OCI-LY1 (cell line): ENCODE results near the gene PRKCB.

Experiments
- H2AFZ ChIP-seq: fragments of 200-600 bp; sonication (generic), shearing (Covaris generic); 2 replicates; pipeline ENCODE4 v1.6.0; 2014; ENCODE audit warnings: antibody characterized with exemption, mild to moderate bottlenecking, low read length
- H3F3A ChIP-seq: fragments of 200-600 bp; sonication (generic), shearing (Covaris generic); 2 replicates; pipeline ENCODE4 v1.6.0; 2014; ENCODE audit warnings: mild to moderate bottlenecking, antibody characterized with exemption, low read length, moderate library complexity; ENCODE audit not compliant: insufficient read depth
- H3K27ac ChIP-seq: fragments of 200-600 bp; sonication (generic); 2 replicates; pipeline ENCODE4 v1.5.1; 2014; ENCODE audit warnings: low read length, mixed run types, mild to moderate bottlenecking, low read depth; ENCODE audit not compliant: poor library complexity, severe bottlenecking
- H3K27me3 ChIP-seq: fragments of 200-600 bp; sonication (generic); 2 replicates; pipeline ENCODE4 v1.6.0; 2014; ENCODE audit warnings: antibody characterized with exemption, mild to moderate bottlenecking, low read length, moderate library complexity; ENCODE audit not compliant: insufficient read depth
- H3K36me3 ChIP-seq: fragments of 200-600 bp; sonication (generic); 2 replicates; pipeline ENCODE4 v1.6.1; 2014; ENCODE audit warnings: mild to moderate bottlenecking, antibody characterized with exemption, low read length, moderate library complexity, mixed read lengths; ENCODE audit not compliant: insufficient read depth
- H3K4me1 ChIP-seq: fragments of 200-600 bp; sonication (generic); 2 replicates; pipeline ENCODE4 v1.5.1; 2014; ENCODE audit warnings: mild to moderate bottlenecking, low read length, moderate library complexity; ENCODE audit not compliant: insufficient read depth, severe bottlenecking
- H3K4me2 ChIP-seq: fragments of 200-600 bp; sonication (generic), shearing (Covaris generic); 2 replicates; pipeline ENCODE4 v1.6.1; 2014; ENCODE audit warnings: low read length
- H3K4me3 ChIP-seq: fragments of 200-600 bp; sonication (generic); 2 replicates; pipeline ENCODE4 v1.5.1; 2014; ENCODE audit warnings: low read length, low read depth, mild to moderate bottlenecking, mixed read lengths; ENCODE audit not compliant: poor library complexity, severe bottlenecking
- H3K79me2 ChIP-seq: fragments of 200-600 bp; shearing (Covaris generic); 2 replicates; pipeline ENCODE4 v1.6.1; 2016; ENCODE audit warnings: mixed run types, low read length, mixed read lengths; ENCODE audit not compliant: insufficient read depth
- H3K9ac ChIP-seq: fragments of 200-600 bp; sonication (generic), shearing (Covaris generic); 2 replicates; pipeline ENCODE4 v1.6.1; 2014; ENCODE audit warnings: mild to moderate bottlenecking, low read length, mixed read lengths
- H3K9me2 ChIP-seq: fragments of 200-600 bp; sonication (generic), shearing (Covaris generic); 2 replicates; pipeline ENCODE4 v1.6.1; 2014; ENCODE audit warnings: low read depth, mild to moderate bottlenecking, low read length, mixed read lengths
- H3K9me3 ChIP-seq: fragments of 200-600 bp; shearing (Covaris generic); 2 replicates; pipeline ENCODE4 v1.6.1; 2014; ENCODE audit warnings: low read length, mixed read lengths
- H4K20me1 ChIP-seq: fragments of 200-600 bp; sonication (generic), shearing (Covaris generic); 2 replicates; pipeline ENCODE4 v1.6.0; 2016; ENCODE audit warnings: mild to moderate bottlenecking, low read length; ENCODE audit not compliant: insufficient read depth
- EZH2 ChIP-seq: fragments of 200-600 bp; sonication (generic), shearing (Covaris generic); IDR thresholded peaks from 2 replicates; pipeline ENCODE4 v1.8.0; 2017; ENCODE audit warnings: borderline replicate concordance, mixed run types, mild to moderate bottlenecking, antibody characterized with exemption, low read length, moderate library complexity, mixed read lengths
- TF ChIP-seq, protein P1 (sequence below): fragments of 200-600 bp; sonication (generic), shearing (Covaris generic); IDR thresholded peaks from 2 replicates; pipeline ENCODE4 v1.5.1; 2017; ENCODE audit warnings: mild to moderate bottlenecking, antibody characterized with exemption, low read length, moderate library complexity, mixed read lengths

Gene PRKCB

DNA sequence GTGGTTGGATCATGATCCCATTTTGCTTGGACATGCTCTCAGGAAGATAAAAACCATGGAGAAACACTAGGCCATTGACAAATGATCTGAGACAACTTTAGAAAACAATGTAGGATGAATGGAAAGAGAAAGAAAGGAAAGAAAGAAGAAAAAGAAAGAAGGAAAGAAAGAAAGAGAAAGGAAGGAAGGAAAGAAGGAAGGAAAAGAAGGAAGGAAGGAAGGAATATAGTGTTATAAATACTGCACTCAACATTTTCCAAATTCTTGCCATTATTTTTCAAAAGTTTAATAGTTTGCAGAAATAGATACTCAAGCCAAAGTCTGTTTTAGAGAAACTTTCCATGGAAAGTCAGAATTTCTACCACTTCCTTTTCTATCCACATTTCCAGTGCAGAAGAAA is 381.2 kb downstream of the PRKCB start:
- H3K4me1 ChIP-seq, result no peaks in the 10 kb centered on the region
- no peaks in the 10 kb centered on the region for H3K9me3 ChIP-seq
- no peak overlapping the region for H3K27ac ChIP-seq
- no peak overlapping the region for H3K4me3 ChIP-seq
- H4K20me1 ChIP-seq, result no peaks in the 10 kb centered on the region
- H3K27me3 ChIP-seq, result no peaks in the 10 kb centered on the region
- no peaks in the 10 kb centered on the region for H3F3A ChIP-seq
- H3K9ac ChIP-seq, result no peak overlapping the region
- H2AFZ ChIP-seq, result no peak overlapping the region
- no peak overlapping the region for H3K4me2 ChIP-seq
- H3K79me2 ChIP-seq, result no peaks in the 10 kb centered on the region
- no peak for TF ChIP-seq EZH2
- TF ChIP-seq, protein P1, sequence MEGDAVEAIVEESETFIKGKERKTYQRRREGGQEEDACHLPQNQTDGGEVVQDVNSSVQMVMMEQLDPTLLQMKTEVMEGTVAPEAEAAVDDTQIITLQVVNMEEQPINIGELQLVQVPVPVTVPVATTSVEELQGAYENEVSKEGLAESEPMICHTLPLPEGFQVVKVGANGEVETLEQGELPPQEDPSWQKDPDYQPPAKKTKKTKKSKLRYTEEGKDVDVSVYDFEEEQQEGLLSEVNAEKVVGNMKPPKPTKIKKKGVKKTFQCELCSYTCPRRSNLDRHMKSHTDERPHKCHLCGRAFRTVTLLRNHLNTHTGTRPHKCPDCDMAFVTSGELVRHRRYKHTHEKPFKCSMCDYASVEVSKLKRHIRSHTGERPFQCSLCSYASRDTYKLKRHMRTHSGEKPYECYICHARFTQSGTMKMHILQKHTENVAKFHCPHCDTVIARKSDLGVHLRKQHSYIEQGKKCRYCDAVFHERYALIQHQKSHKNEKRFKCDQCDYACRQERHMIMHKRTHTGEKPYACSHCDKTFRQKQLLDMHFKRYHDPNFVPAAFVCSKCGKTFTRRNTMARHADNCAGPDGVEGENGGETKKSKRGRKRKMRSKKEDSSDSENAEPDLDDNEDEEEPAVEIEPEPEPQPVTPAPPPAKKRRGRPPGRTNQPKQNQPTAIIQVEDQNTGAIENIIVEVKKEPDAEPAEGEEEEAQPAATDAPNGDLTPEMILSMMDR, result no peak
- H3K9me2 ChIP-seq, result no peaks in the 10 kb centered on the region
- no peaks in the 10 kb centered on the region for H3K36me3 ChIP-seq

DNA sequence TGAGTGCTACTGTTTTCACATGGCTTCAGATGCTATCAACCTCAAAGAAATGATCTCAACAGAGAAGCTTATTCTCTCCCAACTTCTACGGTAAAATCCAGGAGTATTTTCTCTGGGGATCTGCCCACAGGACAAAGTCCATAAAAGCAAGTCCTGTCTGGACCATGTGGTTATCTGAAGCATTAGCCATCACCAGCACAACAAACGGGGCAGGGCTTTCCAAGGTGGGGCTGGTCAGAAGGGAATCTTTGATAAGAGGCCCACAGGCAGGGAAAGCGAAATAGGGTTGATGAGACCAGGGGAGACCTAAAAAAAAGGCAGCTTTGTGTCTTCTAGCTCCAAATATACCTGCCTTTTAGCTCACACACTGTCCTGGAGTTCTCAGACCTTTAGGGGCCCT is 381.7 kb downstream of the PRKCB start:
- Histone ChIP-seq H3K9me3 (no peaks in the 10 kb centered on the region), H3F3A (no peaks in the 10 kb centered on the region), H3K27ac (no peak overlapping the region), H3K4me3 (no peak overlapping the region), H2AFZ (no peak overlapping the region), H3K27me3 (no peaks in the 10 kb centered on the region), H3K4me2 (no peak overlapping the region), H3K36me3 (no peaks in the 10 kb centered on the region), H3K9me2 (no peaks in the 10 kb centered on the region), H3K9ac (no peak overlapping the region), H3K79me2 (no peaks in the 10 kb centered on the region), H4K20me1 (no peaks in the 10 kb centered on the region), H3K4me1 (no peaks in the 10 kb centered on the region)
- TF ChIP-seq EZH2, result no peak
- TF ChIP-seq, protein P1, result no peak

DNA sequence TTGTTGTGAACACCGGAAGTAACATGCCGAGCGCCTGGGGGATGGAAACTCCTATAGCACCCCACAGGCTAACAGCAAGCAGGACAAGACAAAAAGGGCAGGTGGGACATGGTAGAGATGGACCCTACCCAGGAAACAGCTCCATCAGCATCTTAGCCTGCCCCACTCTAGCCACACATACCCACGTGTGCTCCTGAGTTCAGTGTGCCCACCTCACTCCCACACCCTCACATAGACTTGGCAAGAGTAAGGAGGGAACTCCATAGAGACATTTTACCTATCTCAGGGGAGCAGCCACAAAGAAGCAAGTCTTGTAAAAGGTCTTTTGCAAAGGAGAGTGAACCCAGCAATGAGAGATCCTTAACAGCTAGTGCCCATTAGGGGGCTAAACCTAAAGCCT is 382.5 kb downstream of the PRKCB start:
- no peak for TF ChIP-seq EZH2
- TF ChIP-seq, protein P1, result no peak
- no peak overlapping the region for H3K4me3 ChIP-seq
- H3K9me2 ChIP-seq, result no peaks in the 10 kb centered on the region
- no peaks in the 10 kb centered on the region for H3K4me1 ChIP-seq
- H4K20me1 ChIP-seq, result no peaks in the 10 kb centered on the region
- no peaks in the 10 kb centered on the region for H3K36me3 ChIP-seq
- no peak overlapping the region for H3K27ac ChIP-seq
- no peak overlapping the region for H2AFZ ChIP-seq
- H3K4me2 ChIP-seq, result no peak overlapping the region
- H3K27me3 ChIP-seq, result no peaks in the 10 kb centered on the region
- no peak overlapping the region for H3K9ac ChIP-seq
- H3K9me3 ChIP-seq, result no peaks in the 10 kb centered on the region
- H3K79me2 ChIP-seq, result no peaks in the 10 kb centered on the region
- no peaks in the 10 kb centered on the region for H3F3A ChIP-seq
